Testis (tissue), 3 donors: ENCODE data around the gene AUH. TPM values are rescaled to one million over a fixed set of nuclear protein-coding genes. Genes with fewer than 3 reads are reported as not detected.
A peak's percentile ranks its signal among the peaks of the same experiment; 100 is the strongest.

Source experiments
- DNase-seq: peaks from one replicate; pipeline ENCODE4 v3.0.0-alpha.2; 2019
- H3K27ac ChIP-seq, 2 donors: fragments of 200-600 bp; sonication (generic); one replicate each; pipeline ENCODE4 v1.5.1; 2019
- H3K27me3 ChIP-seq: fragments of 200-600 bp; sonication (generic); one replicate; pipeline ENCODE4 v1.5.1; 2019
- H3K36me3 ChIP-seq: fragments of 200-600 bp; sonication (generic); one replicate; pipeline ENCODE4 v1.5.1; 2017; ENCODE audit warnings: low read depth; ENCODE audit errors: missing control alignments
- H3K4me1 ChIP-seq: fragments of 200-600 bp; sonication (generic); one replicate; pipeline ENCODE4 v1.5.1; 2019
- H3K4me3 ChIP-seq, 2 donors: fragments of 200-600 bp; sonication (generic); one replicate each; pipeline ENCODE4 v1.5.1; 2017 to 2019
- H3K9me3 ChIP-seq: fragments of 200-600 bp; sonication (generic); one replicate; pipeline ENCODE4 v1.5.1; 2017
- POLR2A ChIP-seq: fragments of 450-650 bp; IDR thresholded peaks from one replicate; pipeline ENCODE4 v1.6.1; 2017; ENCODE audit warnings: antibody characterized with exemption, mild to moderate bottlenecking, moderate library complexity
- WGBS, 2 donors: methylation state at CpG; one replicate each; pipeline ENCODE4 v1.1.5; 2018; 5-methylcytosine and 5-hydroxymethylcytosine counted together
- intact Hi-C: fragments of 100-400 bp; cut with DNase I; formaldehyde crosslinking; loops from one replicate; pipeline ENCODE4 v1.15.1; 2023; ENCODE audit warnings: low total_unique reads
- polyA plus RNA-seq: library from polyadenylated mRNA; stranded (reverse); fragments of 350-450 nt; fragmentation: Illumina TruSeq; extraction: RNeasy Lipid Tissue Mini Kit (QIAGEN cat#74804); gene quantifications from one replicate; pipeline ENCODE4 v1.2.3, GENCODE V29; 2014; ENCODE audit warnings: low read depth, low replicate concordance; ENCODE audit not compliant: insufficient read depth
- total RNA-seq, 2 donors: library from RNA; depleted of rRNA; stranded (reverse); fragments of >200 nt; gene quantifications; one replicate each; pipeline ENCODE4 v1.2.3, GENCODE V29; 2016
- TF ChIP-seq, protein P1 (sequence below), 3 experiments: fragments of 450-650 bp in 2 of 3; fragments of 200-600 bp in 1 of 3; sonication (generic) in 1 of 3; IDR thresholded peaks; one replicate each; pipeline ENCODE4 v1.5.1; 2016 to 2019; ENCODE audit warnings: antibody characterized with exemption in 3 of 3, mild to moderate bottlenecking in 2 of 3, moderate library complexity in 1 of 3

AUH gene
- total and polyA plus RNA-seq, 3 donors from 2014 or later: 9.1 to 33.9 (median 31.7) TPM

DNA sequence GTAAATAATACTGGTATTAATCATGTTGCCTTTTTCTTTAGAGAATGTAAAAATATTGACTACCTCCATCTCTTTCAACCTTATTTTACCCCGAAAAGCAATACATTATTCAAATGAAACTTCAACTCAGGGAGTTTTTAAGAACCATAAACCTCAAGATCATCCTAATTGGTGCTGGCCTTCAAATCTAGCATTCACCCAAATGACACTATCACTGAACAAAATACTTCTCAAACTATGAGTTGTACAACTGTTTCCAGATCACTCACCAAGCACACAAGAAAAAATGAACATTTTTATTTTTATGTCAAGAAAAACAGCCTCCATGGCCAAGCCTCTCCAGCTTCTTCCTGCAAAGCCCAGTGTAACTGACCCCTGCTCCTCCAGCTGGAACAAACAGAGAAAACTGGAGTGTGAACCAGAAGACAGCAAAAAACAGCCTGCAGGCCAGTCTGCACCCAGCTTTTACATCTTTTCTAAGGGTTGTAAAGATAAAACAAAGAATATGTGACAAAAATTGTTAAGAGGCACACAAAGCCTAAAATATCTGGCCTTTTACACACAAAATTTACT, 21.2 kb downstream of the AUH start:
- 87 to 94% methylated on average over 1 of the region's 1 CpG for WGBS, 2 donors
- Histone ChIP-seq H3K36me3 (no peaks in the 10 kb centered on the region), H3K9me3 (no peaks in the 10 kb centered on the region), H3K4me3 (no peak overlapping the region), H3K27me3 (no peaks in the 10 kb centered on the region), H3K4me1 (no peaks in the 10 kb centered on the region), H3K27ac (peak overlapping the region in 1 of 2 donors; percentile 16)
- intact Hi-C loops: no loop called here
- no peak for DNase-seq
- TF ChIP-seq, protein P1, sequence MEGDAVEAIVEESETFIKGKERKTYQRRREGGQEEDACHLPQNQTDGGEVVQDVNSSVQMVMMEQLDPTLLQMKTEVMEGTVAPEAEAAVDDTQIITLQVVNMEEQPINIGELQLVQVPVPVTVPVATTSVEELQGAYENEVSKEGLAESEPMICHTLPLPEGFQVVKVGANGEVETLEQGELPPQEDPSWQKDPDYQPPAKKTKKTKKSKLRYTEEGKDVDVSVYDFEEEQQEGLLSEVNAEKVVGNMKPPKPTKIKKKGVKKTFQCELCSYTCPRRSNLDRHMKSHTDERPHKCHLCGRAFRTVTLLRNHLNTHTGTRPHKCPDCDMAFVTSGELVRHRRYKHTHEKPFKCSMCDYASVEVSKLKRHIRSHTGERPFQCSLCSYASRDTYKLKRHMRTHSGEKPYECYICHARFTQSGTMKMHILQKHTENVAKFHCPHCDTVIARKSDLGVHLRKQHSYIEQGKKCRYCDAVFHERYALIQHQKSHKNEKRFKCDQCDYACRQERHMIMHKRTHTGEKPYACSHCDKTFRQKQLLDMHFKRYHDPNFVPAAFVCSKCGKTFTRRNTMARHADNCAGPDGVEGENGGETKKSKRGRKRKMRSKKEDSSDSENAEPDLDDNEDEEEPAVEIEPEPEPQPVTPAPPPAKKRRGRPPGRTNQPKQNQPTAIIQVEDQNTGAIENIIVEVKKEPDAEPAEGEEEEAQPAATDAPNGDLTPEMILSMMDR (IDR thresholded peaks at IDR 0.05): no peak
- no peak for TF ChIP-seq POLR2A

DNA sequence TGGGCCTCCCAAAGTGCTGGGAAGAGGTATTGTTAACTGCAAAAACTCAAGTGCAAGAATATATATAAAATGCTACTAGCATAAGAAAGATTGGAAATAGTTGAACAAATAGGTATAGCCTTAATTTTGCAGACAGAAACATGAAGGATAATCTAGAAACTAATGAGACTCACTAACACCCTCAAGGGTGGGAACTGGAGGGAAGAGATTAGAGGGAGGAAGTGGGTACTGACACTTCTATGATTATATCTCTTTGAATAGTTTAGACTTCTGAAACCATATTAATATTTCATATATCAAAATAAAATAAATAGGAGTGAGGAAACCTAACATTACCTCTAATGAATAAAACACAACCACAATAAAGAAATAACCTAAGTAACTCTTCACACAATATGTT, 23.0 kb downstream of the AUH start:
- Histone ChIP-seq H3K4me3 (no peak overlapping the region), H3K36me3 (no peaks in the 10 kb centered on the region), H3K27me3 (no peaks in the 10 kb centered on the region), H3K4me1 (no peaks in the 10 kb centered on the region), H3K27ac (no peak overlapping the region), H3K9me3 (no peaks in the 10 kb centered on the region)
- no peak for DNase-seq
- intact Hi-C loops: no loop called here
- TF ChIP-seq POLR2A: no peak
- TF ChIP-seq, protein P1 (IDR thresholded peaks at IDR 0.05): no peak

DNA sequence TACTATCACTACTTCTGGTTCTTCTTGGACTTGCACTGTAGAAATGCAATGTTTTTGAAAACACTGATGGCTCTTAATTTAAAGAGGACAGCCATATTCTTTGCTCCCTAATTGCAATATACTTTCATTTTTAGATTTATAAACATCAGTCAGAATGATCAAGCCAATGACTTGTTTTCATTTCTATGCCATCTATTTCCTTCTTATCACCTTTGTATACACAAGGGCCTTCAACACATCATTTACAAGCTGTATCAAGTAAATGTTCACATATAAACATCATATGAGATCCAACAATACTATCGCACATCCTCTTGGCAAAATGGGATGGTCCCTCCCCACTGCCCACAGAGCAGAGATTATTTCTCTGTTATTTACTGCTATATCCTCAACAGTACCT, 24.9 kb downstream of the AUH start:
- DNase-seq: no peak
- Histone ChIP-seq H3K27me3 (no peaks in the 10 kb centered on the region), H3K27ac (no peak overlapping the region), H3K4me3 (no peak overlapping the region), H3K4me1 (peaks cover 3% of the 10 kb centered on the region), H3K9me3 (no peaks in the 10 kb centered on the region), H3K36me3 (no peaks in the 10 kb centered on the region)
- 100% methylated on average over 1 of the region's 1 CpG for WGBS, 2 donors
- TF ChIP-seq POLR2A: no peak
- TF ChIP-seq, protein P1 (IDR thresholded peaks at IDR 0.05): no peak
- intact Hi-C loops: no loop called here

DNA sequence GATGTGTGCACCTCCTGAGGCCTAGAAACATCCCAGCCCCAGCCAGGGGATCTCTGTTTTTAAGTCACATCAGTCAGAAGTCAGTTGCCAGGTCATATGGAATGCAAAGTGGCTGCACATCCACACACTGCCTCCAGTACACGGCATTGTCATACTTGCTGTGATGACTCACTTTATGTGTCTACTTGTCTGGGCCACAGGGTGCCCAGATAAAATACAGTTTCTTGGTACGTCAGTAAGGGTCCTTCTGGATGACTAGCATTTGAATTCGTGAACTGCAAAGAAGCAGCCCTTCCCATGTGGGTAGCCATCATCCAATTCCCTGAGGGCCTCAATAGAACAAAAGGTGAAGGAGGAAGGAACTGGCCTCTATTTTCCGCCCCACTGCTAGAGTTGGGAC, 27.7 kb downstream of the AUH start:
- no peak for DNase-seq
- intact Hi-C loops: no loop called here
- H3K27me3 ChIP-seq: no peaks in the 10 kb centered on the region
- H3K4me3 ChIP-seq: no peak overlapping the region
- TF ChIP-seq, protein P1 (IDR thresholded peaks at IDR 0.05): no peak
- TF ChIP-seq POLR2A: no peak
- H3K4me1 ChIP-seq: peaks cover 3% of the 10 kb centered on the region
- H3K36me3 ChIP-seq: no peaks in the 10 kb centered on the region
- WGBS, 2 donors: 91 to 92% methylated on average over 4 of the region's 4 CpGs
- peak overlapping the region in 1 of 2 donors; percentile 5 for H3K27ac ChIP-seq
- H3K9me3 ChIP-seq: no peaks in the 10 kb centered on the region

DNA sequence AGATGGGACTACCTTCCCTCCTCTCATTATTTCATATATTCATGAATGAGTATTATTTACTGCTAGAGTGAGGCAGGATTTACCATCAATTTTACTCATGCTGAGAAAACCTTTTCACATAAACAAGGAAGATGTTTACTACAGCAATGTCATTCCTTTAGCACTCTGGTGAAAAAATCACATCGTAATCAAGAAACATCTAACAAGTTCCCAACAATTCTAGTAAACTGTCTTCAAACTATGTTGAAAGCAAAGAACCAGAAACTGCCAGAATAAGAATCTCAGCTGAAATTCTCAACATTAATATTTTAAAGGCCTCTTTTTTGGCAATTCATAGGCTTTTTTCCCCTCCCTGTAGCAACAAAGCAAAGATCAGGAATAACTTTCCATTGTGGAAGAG, 28.2 kb downstream of the AUH start:
- Histone ChIP-seq H3K27ac (peak overlapping the region in 1 of 2 donors; percentile 5), H3K9me3 (no peaks in the 10 kb centered on the region), H3K4me3 (no peak overlapping the region), H3K4me1 (peaks cover 3% of the 10 kb centered on the region), H3K27me3 (no peaks in the 10 kb centered on the region), H3K36me3 (no peaks in the 10 kb centered on the region)
- no peak for DNase-seq
- 68 to 71% methylated on average over 1 of the region's 1 CpG for WGBS, 2 donors
- intact Hi-C loops: no loop called here
- TF ChIP-seq, protein P1 (IDR thresholded peaks at IDR 0.05): no peak
- no peak for TF ChIP-seq POLR2A
